CD4-positive, alpha-beta T cell (primary cell): ENCODE measurements around the gene CLDN12. TPM values are rescaled to one million over a fixed set of nuclear protein-coding genes. Genes with fewer than 3 reads are reported as not detected.

ENCODE experiments used
- ATAC-seq: fragments of 200-7000 bp; cut with Tn5 transposase; one replicate; pipeline ENCODE4 v1.10.0; 2022; ENCODE audit warnings: mild to moderate bottlenecking; ENCODE audit not compliant: poor library complexity
- CTCF ChIA-PET: fragments of 350-600 bp; sonication (Branson Sonifier 250); formaldehyde crosslinking; loops from one replicate; lab custom pipeline; 2021; ENCODE audit warnings: antibody characterized with exemption, inconsistent platforms; lab: Charles Lee
- POLR2A ChIA-PET: fragments of 350-600 bp; sonication (Branson Sonifier 250); formaldehyde crosslinking; loops from one replicate; lab custom pipeline; 2021; ENCODE audit warnings: antibody characterized with exemption, inconsistent platforms; lab: Charles Lee
- DNase-seq, 14 experiments: peaks; one replicate each; pipeline ENCODE4 v3.0.0-alpha.2; 2013 to 2020; ENCODE audit warnings: mixed read lengths in 2 of 14
- H3K27ac ChIP-seq, 2 donors: one replicate each; pipeline versions ENCODE4 v1.5.1 to v1.7.0; 2013; ENCODE audit warnings: low read length in 2 of 2, low read depth in 1 of 2, mild to moderate bottlenecking in 1 of 2
- H3K27me3 ChIP-seq, 2 experiments: 1 replicate in 1 of 2; 2 replicates in 1 of 2; pipeline versions ENCODE4 v1.6.1 to v1.7.0; 2013; ENCODE audit warnings: low read length in 2 of 2, control low read depth in 1 of 2, mild to moderate bottlenecking in 1 of 2, moderate library complexity in 1 of 2; ENCODE audit not compliant: insufficient read depth in 2 of 2, control insufficient read depth in 1 of 2
- H3K36me3 ChIP-seq: one replicate; pipeline ENCODE4 v1.6.1; 2013; ENCODE audit warnings: low read length, control low read depth; ENCODE audit not compliant: insufficient read depth
- H3K4me1 ChIP-seq: one replicate; pipeline ENCODE4 v1.6.1; 2013; ENCODE audit warnings: low read length, control low read depth; ENCODE audit not compliant: insufficient read depth
- H3K4me3 ChIP-seq: one replicate; pipeline ENCODE4 v1.5.1; 2013; ENCODE audit warnings: mild to moderate bottlenecking, low read length, moderate library complexity
- H3K9me3 ChIP-seq, 2 experiments: 1 replicate in 1 of 2; 2 replicates in 1 of 2; pipeline versions ENCODE4 v1.6.1 to v1.7.0; 2013; ENCODE audit warnings: low read length in 2 of 2, mild to moderate bottlenecking in 2 of 2, control low read depth in 1 of 2, moderate library complexity in 1 of 2; ENCODE audit not compliant: control insufficient read depth in 1 of 2, insufficient read depth in 1 of 2
- H3K27ac Mint-ChIP-seq: one replicate; pipeline ENCODE4 v1.8.0; 2020; ENCODE audit warnings: mixed read lengths
- H3K27me3 Mint-ChIP-seq: one replicate; pipeline ENCODE4 v1.8.0; 2021; ENCODE audit warnings: mixed read lengths
- H3K36me3 Mint-ChIP-seq: one replicate; pipeline ENCODE4 v1.8.0; 2021; ENCODE audit warnings: low read depth, mixed read lengths
- H3K4me1 Mint-ChIP-seq: one replicate; pipeline ENCODE4 v1.8.0; 2021; ENCODE audit warnings: low read depth, mixed read lengths
- H3K4me3 Mint-ChIP-seq: one replicate; pipeline ENCODE4 v1.8.0; 2020; ENCODE audit warnings: mild to moderate bottlenecking, mixed read lengths
- H3K9me3 Mint-ChIP-seq: one replicate; pipeline ENCODE4 v1.8.0; 2020; ENCODE audit warnings: mixed read lengths
- CTCF ChIP-seq: fragments of 200-600 bp; IDR thresholded peaks from one replicate; pipeline ENCODE4 v1.8.0; 2022; ENCODE audit warnings: antibody characterized with exemption, mild to moderate bottlenecking
- intact Hi-C, 2 experiments: fragments of 100-400 bp; cut with DNase I in 1 of 2; cut with micrococcal nuclease in 1 of 2; formaldehyde crosslinking; loops; one replicate each; pipeline versions ENCODE4 v1.15.1 to v1.9.0; 2023 to 2025; cut with DNase I, micrococcal nuclease
- total RNA-seq, 174 experiments: library from RNA in 2 of 174; stranded (reverse) in 2 of 174; gene quantifications; one replicate each; pipeline ENCODE4 v1.2.3 and lab custom pipeline; 2021 to 2026

The CLDN12 gene
- total RNA-seq, 2 experiments from 2014 or later: 1.1 to 1.4 TPM

GRCh38 chr7:90455163-90456030 lies 52.1 kb downstream of the CLDN12 start:
- ATAC-seq (peak; percentile 72), DNase-seq (peak in 3 of 14 experiments; percentile 52 to 60 (median 56))
- H3K9me3 ChIP-seq: no peaks in the 10 kb centered on the region
- intact Hi-C loops: loop anchor here (10.0 kb wide), 2 partner anchors 579 to 1989 kb away; partner anchors contain the start of gene GATAD1 (in 1 of the 2)
- Mint-ChIP-seq H3K4me3 (no peak overlapping the region), H3K27me3 (peaks cover 13% of the 10 kb centered on the region), H3K27ac (no peak overlapping the region), H3K36me3 (no peaks in the 10 kb centered on the region), H3K9me3 (no peaks in the 10 kb centered on the region), H3K4me1 (peaks cover 6% of the 10 kb centered on the region)
- H3K27ac ChIP-seq: no peak overlapping the region
- POLR2A ChIA-PET: interaction anchor here (0.6 kb wide), 1 partner anchor 27 kb away, joined by 3 read pairs; no protein-coding TSS in a partner anchor
- TF ChIP-seq CTCF: peak; percentile 67
- no peak overlapping the region for H3K4me3 ChIP-seq
- no peaks in the 10 kb centered on the region for H3K4me1 ChIP-seq
- CTCF ChIA-PET: interaction anchor here (0.6 to 1.6 kb wide), 9 partner anchors 10 to 1992 kb away, joined by 3 to 7 read pairs (median 4); partner anchors contain the start of gene GATAD1
- no peaks in the 10 kb centered on the region for H3K36me3 ChIP-seq
- no peaks in the 10 kb centered on the region for H3K27me3 ChIP-seq

- Histone ChIP-seq H3K27ac (no peak overlapping the region), H3K4me1 (no peaks in the 10 kb centered on the region), H3K4me3 (no peak overlapping the region), H3K27me3 (no peaks in the 10 kb centered on the region), H3K9me3 (no peaks in the 10 kb centered on the region), H3K36me3 (no peaks in the 10 kb centered on the region)
- CTCF ChIA-PET: no interaction called here
- no peaks in the 10 kb centered on the region for H3K36me3 Mint-ChIP-seq
- no peak overlapping the region for H3K27ac Mint-ChIP-seq
- TF ChIP-seq CTCF: no peak
- ATAC-seq (no peak), DNase-seq (no peak)
- no peaks in the 10 kb centered on the region for H3K9me3 Mint-ChIP-seq
- intact Hi-C loops: loop anchor here (10.0 kb wide), 2 partner anchors 577 to 1987 kb away; partner anchors contain the start of gene GATAD1 (in 1 of the 2)
- H3K4me1 Mint-ChIP-seq: peaks cover 7% of the 10 kb centered on the region
- no peak overlapping the region for H3K4me3 Mint-ChIP-seq
- peaks cover 13% of the 10 kb centered on the region for H3K27me3 Mint-ChIP-seq
- POLR2A ChIA-PET: no interaction called here
Observed at GRCh38 chr7:90458104-90458503, 54.8 kb downstream of the CLDN12 start.

GRCh38 chr7:90459888-90460287 lies 56.6 kb downstream of the CLDN12 start:
- H3K27me3 ChIP-seq: no peaks in the 10 kb centered on the region
- ATAC-seq: no peak
- H3K4me1 ChIP-seq: no peaks in the 10 kb centered on the region
- Mint-ChIP-seq H3K4me3 (no peak overlapping the region), H3K4me1 (peaks cover 16% of the 10 kb centered on the region), H3K9me3 (peaks cover 2% of the 10 kb centered on the region), H3K27me3 (peaks cover 7% of the 10 kb centered on the region), H3K27ac (no peak overlapping the region), H3K36me3 (peaks cover 11% of the 10 kb centered on the region)
- no peak overlapping the region for H3K27ac ChIP-seq
- TF ChIP-seq CTCF: no peak
- H3K9me3 ChIP-seq: peaks cover 3 to 8% of the 10 kb centered on the region in 2 experiments
- intact Hi-C loops: loop anchor here (10.0 kb wide), 2 partner anchors 575 to 1985 kb away; partner anchors contain the start of gene GATAD1 (in 1 of the 2)
- H3K4me3 ChIP-seq: no peak overlapping the region
- POLR2A ChIA-PET: no interaction called here
- H3K36me3 ChIP-seq: no peaks in the 10 kb centered on the region
- DNase-seq: no peak
- CTCF ChIA-PET: no interaction called here
